D721Med (cell line): Measurements from ENCODE around the gene MVD.

Experiments used
- DNase-seq: peaks from one replicate; pipeline ENCODE4 v3.0.0; 2011; ENCODE audit warnings: low spot score; ENCODE audit not compliant: insufficient read length
- FAIRE-seq: peaks from 2 replicates; lab custom pipeline; 2011; peaks lifted over from hg19 to GRCh38; lab: Jason Lieb, UNC
- TF ChIP-seq, protein P1 (sequence below): IDR thresholded peaks from 2 replicates; pipeline ENCODE4 v1.5.1; 2012; ENCODE audit warnings: mild to moderate bottlenecking, control low read depth; ENCODE audit not compliant: insufficient read depth; ENCODE audit errors: missing control alignments

The MVD gene

DNA sequence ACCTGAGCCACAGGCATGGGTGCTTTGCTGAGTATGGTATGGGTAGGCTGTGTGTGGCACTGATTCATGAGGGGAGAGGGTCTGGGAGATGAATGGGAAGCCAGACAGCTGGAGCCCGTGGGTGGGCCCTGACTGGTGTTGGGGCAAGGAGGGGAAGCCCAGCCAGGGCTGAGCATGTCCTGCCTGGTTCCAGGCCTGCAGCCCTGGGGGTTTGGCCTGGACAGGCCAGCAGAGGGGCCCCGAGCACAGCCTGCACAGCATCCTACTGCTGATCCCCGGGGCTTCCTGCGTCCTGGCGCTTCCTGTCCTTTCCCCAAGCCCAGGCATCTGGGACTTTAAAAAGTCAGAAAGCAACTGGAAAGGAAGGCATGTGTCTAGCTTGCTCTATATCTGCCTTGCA, 4.6 kb upstream of the MVD start:
- TF ChIP-seq, protein P1, sequence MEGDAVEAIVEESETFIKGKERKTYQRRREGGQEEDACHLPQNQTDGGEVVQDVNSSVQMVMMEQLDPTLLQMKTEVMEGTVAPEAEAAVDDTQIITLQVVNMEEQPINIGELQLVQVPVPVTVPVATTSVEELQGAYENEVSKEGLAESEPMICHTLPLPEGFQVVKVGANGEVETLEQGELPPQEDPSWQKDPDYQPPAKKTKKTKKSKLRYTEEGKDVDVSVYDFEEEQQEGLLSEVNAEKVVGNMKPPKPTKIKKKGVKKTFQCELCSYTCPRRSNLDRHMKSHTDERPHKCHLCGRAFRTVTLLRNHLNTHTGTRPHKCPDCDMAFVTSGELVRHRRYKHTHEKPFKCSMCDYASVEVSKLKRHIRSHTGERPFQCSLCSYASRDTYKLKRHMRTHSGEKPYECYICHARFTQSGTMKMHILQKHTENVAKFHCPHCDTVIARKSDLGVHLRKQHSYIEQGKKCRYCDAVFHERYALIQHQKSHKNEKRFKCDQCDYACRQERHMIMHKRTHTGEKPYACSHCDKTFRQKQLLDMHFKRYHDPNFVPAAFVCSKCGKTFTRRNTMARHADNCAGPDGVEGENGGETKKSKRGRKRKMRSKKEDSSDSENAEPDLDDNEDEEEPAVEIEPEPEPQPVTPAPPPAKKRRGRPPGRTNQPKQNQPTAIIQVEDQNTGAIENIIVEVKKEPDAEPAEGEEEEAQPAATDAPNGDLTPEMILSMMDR = no peak
- FAIRE-seq (no peak), DNase-seq (no peak)

DNA sequence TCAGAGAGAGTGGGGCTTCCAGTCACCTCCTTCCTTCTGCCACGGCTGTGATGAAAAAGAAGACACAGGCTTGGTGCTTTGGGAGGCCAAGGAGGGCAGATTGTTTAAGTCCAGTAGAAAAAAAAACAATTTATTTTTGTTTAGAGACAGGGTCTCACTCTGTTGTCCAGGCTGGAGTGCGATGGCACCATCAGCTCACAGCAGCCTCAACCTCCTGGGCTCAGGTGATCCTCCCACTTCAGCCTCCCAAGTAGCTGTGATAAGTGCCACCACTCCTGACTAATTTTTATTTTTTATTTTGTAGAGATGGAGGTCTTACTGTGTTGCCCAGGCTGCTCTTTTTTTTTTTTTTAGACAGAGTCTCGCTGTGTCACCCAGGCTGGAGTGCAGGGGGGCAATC, 2.7 kb upstream of the MVD start:
- FAIRE-seq (no peak), DNase-seq (no peak)
- TF ChIP-seq, protein P1 = no peak

DNA sequence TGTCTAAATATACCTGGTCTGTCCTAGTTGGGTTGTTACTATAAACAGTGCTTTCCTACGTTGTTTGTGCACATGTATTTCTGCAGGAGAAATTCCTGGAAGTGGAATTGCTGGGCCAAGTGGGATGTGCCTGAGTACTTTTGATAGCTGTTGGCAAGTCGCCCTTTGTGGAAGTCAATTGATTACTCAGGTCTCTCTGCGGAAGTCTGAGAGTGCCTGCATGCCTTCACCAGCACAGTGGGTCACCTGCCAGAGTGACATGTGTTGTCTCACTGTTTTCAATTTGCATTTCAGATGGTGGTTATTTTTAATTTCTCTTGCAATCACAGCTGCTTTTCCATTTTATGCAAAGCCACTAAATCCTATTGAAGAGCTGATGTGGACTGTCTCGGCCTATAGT, 2.3 kb upstream of the MVD start:
- TF ChIP-seq, protein P1 = no peak
- DNase-seq = no peak
- FAIRE-seq = no peak

DNA sequence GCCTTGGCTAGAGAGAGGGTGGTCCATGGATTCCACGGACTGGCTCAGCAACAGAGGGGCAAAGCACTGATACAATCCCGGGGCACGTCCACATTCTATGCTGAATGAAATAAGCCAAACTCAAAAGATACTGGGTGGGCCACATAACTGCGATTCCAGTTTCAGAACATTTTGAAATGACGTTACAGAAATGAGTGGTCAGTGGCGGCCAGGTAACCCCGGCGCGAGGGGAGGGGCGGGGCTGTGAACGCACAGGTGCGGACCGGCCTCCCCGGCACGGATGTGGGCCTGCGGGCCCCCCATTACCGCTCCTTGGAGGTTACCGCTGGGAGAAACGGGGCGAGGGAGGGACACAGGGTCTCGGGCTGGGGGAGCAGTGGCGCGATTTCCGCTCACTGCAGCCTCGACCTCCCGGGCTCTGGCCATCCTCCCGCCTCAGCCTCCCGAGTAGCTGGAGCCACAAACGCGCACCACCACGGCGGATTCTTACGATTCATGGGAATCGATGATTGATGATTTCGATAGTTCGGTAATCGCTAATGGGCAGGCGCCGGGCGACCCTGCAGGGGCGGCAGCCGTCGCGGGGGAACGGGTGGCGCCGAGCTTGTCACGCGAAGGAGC, 559 bp downstream of the MVD start:
- no peak for FAIRE-seq
- TF ChIP-seq, protein P1 = no peak

DNA sequence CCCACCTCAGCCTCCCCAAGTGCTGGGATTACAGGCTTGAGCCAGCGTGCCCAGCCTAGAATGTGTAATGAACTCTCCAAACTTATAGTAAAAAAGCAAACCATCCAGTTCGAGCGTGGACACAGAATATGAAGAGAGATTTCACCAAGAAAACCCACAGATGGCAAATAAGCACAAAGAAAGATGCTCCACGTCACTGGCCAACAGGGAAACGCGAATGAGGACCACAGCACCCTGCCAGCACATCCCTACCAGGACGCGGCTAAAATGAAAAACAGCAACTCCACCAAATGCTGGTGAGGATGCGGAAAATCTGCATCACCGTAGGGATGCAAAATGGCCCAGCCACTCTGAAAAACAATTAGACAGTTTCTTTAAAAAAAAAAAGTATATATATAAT, 1.4 kb downstream of the MVD start:
- FAIRE-seq = no peak
- TF ChIP-seq, protein P1 = no peak
- no peak for DNase-seq

More for the DNA sequence above, 559 bp downstream of the MVD start:
- no peak for DNase-seq

DNA sequence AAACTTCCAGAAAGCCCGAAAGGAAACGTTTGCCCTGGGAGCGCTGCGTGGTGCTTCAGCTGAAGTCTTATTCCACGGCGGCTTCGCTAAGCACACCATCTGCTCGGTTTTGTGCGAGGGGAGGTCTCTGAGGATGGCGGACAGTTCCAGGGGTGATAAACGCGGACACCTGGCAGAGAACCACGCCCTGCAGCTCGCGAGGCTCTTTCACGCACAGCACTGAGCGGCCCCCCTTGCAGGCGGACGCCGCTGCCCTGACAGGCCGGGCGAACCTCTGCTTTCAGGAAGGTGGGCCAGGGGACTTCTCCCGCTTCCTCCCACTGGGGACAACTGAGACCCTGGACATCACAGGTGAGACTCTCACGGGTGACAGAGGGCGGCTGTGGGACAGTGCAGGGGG, 3.7 kb downstream of the MVD start:
- TF ChIP-seq, protein P1 = no peak
- DNase-seq (no peak), FAIRE-seq (no peak)

DNA sequence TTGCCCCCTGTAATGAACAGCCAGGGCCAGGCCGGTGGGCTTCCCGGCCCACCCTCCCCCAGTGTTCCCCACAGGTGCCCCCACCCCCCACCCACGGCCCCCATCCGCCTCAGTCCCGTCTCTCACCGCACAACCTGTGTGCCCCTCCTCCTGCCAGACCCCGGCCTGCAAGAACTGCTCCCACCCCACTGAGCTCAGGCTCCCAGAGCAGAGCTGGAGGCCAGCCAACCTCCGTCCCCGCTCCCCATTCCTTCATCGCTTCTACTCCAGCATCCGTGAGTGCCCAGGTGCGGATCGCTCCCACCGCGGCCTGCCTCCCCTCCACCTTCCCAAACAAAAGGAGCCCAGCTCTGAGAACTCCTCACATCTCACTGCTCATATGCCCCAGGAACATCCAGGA, 4.2 kb downstream of the MVD start:
- DNase-seq = no peak
- FAIRE-seq = no peak
- TF ChIP-seq, protein P1 = no peak
